Fibroblast of peridontal ligament (primary cell): ENCODE measurements around the gene SUV39H2.
"Not testable (repeated sequence)": the region's sequence is repeated elsewhere in the genome, so short reads cannot be mapped to it uniquely, and the experiment has no call there.

Source experiments
- DNase-seq: peaks from one replicate; pipeline ENCODE4 v3.0.0-alpha.2; 2010; ENCODE audit errors: extremely low read depth

The SUV39H2 gene

GRCh38 chr10:14878266-14879123, at the start of gene SUV39H2:
TSS of gene SUV39H2 (plus strand) at chr10:14878866. CDS start at chr10:14878889, 23 bp downstream.
- DNase-seq: peak; percentile 90

GRCh38 chr10:14833106-14833505, 45.6 kb upstream of the SUV39H2 start:
- no peak for DNase-seq

GRCh38 chr10:14836208-14836607, 42.5 kb upstream of the SUV39H2 start:
- no peak for DNase-seq

GRCh38 chr10:14837003-14837756, 41.5 kb upstream of the SUV39H2 start:
- peak; percentile 56 for DNase-seq

GRCh38 chr10:14837757-14838581, 40.7 kb upstream of the SUV39H2 start, which contains the start of the genes CDNF, HSPA14 and MSANTD7:
TSS of gene CDNF (minus strand) at chr10:14838037. CDS start at chr10:14837946, 91 bp downstream.
TSS of gene HSPA14 (plus strand) at chr10:14838306. CDS start at chr10:14838403, 97 bp downstream.
TSS of gene MSANTD7 (plus strand) at chr10:14838306. CDS start at chr10:14842285, 3,979 bp downstream.
- DNase-seq: peak; percentile 99

- DNase-seq: no peak
Measured at GRCh38 chr10:14838582-14839304, 39.9 kb upstream of the SUV39H2 start.

GRCh38 chr10:14839305-14839695, 39.4 kb upstream of the SUV39H2 start:
- DNase-seq: peak; percentile 28

GRCh38 chr10:14840178-14840577, 38.5 kb upstream of the SUV39H2 start:
- no peak for DNase-seq

- no peak for DNase-seq
Measured at GRCh38 chr10:14843327-14843988, 35.2 kb upstream of the SUV39H2 start.

GRCh38 chr10:14844948-14845347, 33.7 kb upstream of the SUV39H2 start:
- DNase-seq: no peak

GRCh38 chr10:14852236-14852635, 26.4 kb upstream of the SUV39H2 start:
- DNase-seq: no peak

GRCh38 chr10:14855453-14855852, 23.2 kb upstream of the SUV39H2 start:
- DNase-seq: no peak

- DNase-seq: no peak
Measured at GRCh38 chr10:14858338-14858960, 20.2 kb upstream of the SUV39H2 start.

- DNase-seq: no peak
Measured at GRCh38 chr10:14859043-14859442, 19.6 kb upstream of the SUV39H2 start.

- DNase-seq: peak; percentile 34
Measured at GRCh38 chr10:14859775-14860174, 18.9 kb upstream of the SUV39H2 start.

- no peak for DNase-seq
Measured at GRCh38 chr10:14860791-14861190, 17.9 kb upstream of the SUV39H2 start.

- DNase-seq: not testable (repeated sequence)
Measured at GRCh38 chr10:14864466-14864865, 14.2 kb upstream of the SUV39H2 start.

GRCh38 chr10:14864871-14865270, 13.8 kb upstream of the SUV39H2 start:
- DNase-seq: not testable (repeated sequence)

- DNase-seq: peak; percentile 37
Measured at GRCh38 chr10:14873090-14873760, 5.4 kb upstream of the SUV39H2 start.
